Esophagus squamous epithelium (tissue), 4 donors: Measurements from ENCODE around the gene PRELID2.

ENCODE experiments used
- CTCF ChIP-seq, 6 experiments: fragments of 450-650 bp in 4 of 6; fragments of 200-600 bp in 2 of 6; sonication (generic) in 2 of 6; IDR thresholded peaks; one replicate each; pipeline ENCODE4 v1.5.1; 2016 to 2019; ENCODE audit warnings: antibody characterized with exemption in 6 of 6, mild to moderate bottlenecking in 4 of 6, moderate library complexity in 4 of 6
- POLR2A ChIP-seq, 4 donors: fragments of 450-650 bp; IDR thresholded peaks; one replicate each; pipeline ENCODE4 v1.6.1; 2017; ENCODE audit warnings: antibody characterized with exemption in 4 of 4, mild to moderate bottlenecking in 4 of 4, moderate library complexity in 3 of 4

DNA sequence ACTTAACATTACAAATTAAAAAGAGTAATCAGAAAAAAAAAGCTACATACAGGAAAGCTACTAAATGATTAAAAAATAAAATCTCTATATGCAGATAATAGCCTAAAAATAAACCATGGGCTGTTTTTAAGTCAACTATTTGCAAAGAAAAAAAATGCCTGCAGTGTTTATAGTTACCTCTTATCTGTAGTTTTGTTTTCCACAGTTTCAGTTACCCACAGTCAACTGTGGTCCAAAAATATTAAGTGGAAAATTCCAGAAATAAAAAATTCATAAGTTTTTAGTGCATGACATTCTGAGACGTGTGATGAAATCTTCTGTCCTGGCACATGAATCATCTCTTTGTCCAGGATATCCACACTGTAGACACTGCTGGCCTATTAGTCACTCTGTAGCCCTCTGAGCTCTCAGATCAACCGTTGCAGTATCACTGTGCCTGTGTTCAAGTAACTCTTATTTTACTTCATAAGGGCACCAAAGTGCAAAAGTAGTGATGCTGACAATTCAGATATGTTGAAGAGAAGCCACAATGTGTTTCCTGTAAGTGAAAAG, 59.2 kb downstream of the PRELID2 start:
- TF ChIP-seq CTCF (IDR thresholded peaks at IDR 0.05) (no peak), POLR2A (IDR thresholded peaks at IDR 0.05) (no peak)
